DMS53 treated with DMSO at 0.1 percent for 48 hours (cell line): ENCODE measurements around the gene ATP2A3.

Experiments used
- DNase-seq: peaks from one replicate; lab custom pipeline; 2025; ENCODE audit not compliant: unreplicated experiment; lab: John Stamatoyannopoulos, UW

Gene ATP2A3

DNA sequence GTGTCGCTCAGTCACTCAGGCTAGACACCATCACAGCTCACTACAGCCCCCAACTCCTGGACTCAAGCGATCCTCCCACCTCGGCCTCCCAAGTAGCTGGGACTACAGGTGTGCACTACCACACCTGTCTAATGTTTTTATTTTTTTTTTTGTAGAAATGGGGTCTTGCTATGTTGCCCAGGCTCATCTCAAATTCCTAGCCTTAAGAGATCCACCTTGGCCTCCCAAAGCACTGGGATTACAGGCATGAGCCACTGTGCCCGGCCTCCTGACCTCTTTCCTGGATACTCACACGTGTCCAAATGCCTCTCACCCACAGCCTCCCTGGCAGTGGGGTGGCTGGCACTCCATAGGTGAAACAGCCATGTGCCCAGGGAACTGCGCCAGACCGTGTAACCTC is 88.9 kb downstream of the ATP2A3 start:
- DNase-seq: no peak
